RWPE2 (cell line): Measurements from ENCODE around the gene ARHGAP15.

Experiments
- ATAC-seq: fragments of 200-7000 bp; cut with Tn5 transposase; 3 replicates; pipeline ENCODE4 v1.9.1; 2021; ENCODE audit warnings: low read depth
- DNase-seq: peaks from one replicate; pipeline ENCODE4 v3.0.0-alpha.2; 2020; ENCODE audit warnings: low spot score
- H3K27ac ChIP-seq: fragments of 450-650 bp; 2 replicates; pipeline ENCODE4 v1.5.1; 2017; ENCODE audit warnings: mild to moderate bottlenecking; ENCODE audit not compliant: poor library complexity, severe bottlenecking
- H3K27me3 ChIP-seq: fragments of 250-450 bp; sonication (Bioruptor Pico); 2 replicates; pipeline ENCODE4 v1.5.1; 2021; ENCODE audit warnings: mild to moderate bottlenecking, moderate library complexity; ENCODE audit not compliant: insufficient read depth, poor library complexity, severe bottlenecking
- H3K36me3 ChIP-seq: fragments of 250-450 bp; sonication (Bioruptor Pico); 2 replicates; pipeline ENCODE4 v1.5.1; 2020; ENCODE audit warnings: low read depth, mild to moderate bottlenecking, moderate library complexity
- H3K4me1 ChIP-seq: fragments of 250-450 bp; sonication (Bioruptor Pico); 2 replicates; pipeline ENCODE4 v1.5.1; 2021; ENCODE audit warnings: mild to moderate bottlenecking, moderate library complexity; ENCODE audit not compliant: insufficient read depth, poor library complexity, severe bottlenecking
- H3K4me3 ChIP-seq: fragments of 250-450 bp; sonication (Bioruptor Pico); 2 replicates; pipeline ENCODE4 v1.5.1; 2021; ENCODE audit warnings: mild to moderate bottlenecking, moderate library complexity; ENCODE audit not compliant: severe bottlenecking
- H3K9me3 ChIP-seq: fragments of 250-450 bp; sonication (Bioruptor Pico); 2 replicates; pipeline ENCODE4 v1.5.1; 2021; ENCODE audit warnings: mild to moderate bottlenecking, moderate library complexity; ENCODE audit not compliant: severe bottlenecking
- TF ChIP-seq, protein P1 (sequence below): fragments of 450-650 bp; IDR thresholded peaks from one replicate; pipeline ENCODE4 v1.5.1; 2017; ENCODE audit warnings: mild to moderate bottlenecking, moderate library complexity; ENCODE audit not compliant: poor library complexity, severe bottlenecking

Gene ARHGAP15

GRCh38 chr2:143345887-143346787 is 216.9 kb downstream of the ARHGAP15 start:
- ATAC-seq (no peak), DNase-seq (no peak)
- Histone ChIP-seq H3K9me3 (no peaks in the 10 kb centered on the region), H3K27ac (no peak overlapping the region), H3K4me1 (no peaks in the 10 kb centered on the region), H3K4me3 (no peak overlapping the region), H3K36me3 (no peaks in the 10 kb centered on the region), H3K27me3 (no peaks in the 10 kb centered on the region)
- TF ChIP-seq, protein P1, sequence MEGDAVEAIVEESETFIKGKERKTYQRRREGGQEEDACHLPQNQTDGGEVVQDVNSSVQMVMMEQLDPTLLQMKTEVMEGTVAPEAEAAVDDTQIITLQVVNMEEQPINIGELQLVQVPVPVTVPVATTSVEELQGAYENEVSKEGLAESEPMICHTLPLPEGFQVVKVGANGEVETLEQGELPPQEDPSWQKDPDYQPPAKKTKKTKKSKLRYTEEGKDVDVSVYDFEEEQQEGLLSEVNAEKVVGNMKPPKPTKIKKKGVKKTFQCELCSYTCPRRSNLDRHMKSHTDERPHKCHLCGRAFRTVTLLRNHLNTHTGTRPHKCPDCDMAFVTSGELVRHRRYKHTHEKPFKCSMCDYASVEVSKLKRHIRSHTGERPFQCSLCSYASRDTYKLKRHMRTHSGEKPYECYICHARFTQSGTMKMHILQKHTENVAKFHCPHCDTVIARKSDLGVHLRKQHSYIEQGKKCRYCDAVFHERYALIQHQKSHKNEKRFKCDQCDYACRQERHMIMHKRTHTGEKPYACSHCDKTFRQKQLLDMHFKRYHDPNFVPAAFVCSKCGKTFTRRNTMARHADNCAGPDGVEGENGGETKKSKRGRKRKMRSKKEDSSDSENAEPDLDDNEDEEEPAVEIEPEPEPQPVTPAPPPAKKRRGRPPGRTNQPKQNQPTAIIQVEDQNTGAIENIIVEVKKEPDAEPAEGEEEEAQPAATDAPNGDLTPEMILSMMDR, result no peak

GRCh38 chr2:143347271-143347695 is 218.1 kb downstream of the ARHGAP15 start:
- H3K27me3 ChIP-seq, result no peaks in the 10 kb centered on the region
- no peaks in the 10 kb centered on the region for H3K9me3 ChIP-seq
- H3K4me1 ChIP-seq, result no peaks in the 10 kb centered on the region
- TF ChIP-seq, protein P1, result no peak
- no peak overlapping the region for H3K4me3 ChIP-seq
- no peak overlapping the region for H3K27ac ChIP-seq
- H3K36me3 ChIP-seq, result no peaks in the 10 kb centered on the region
- ATAC-seq (no peak), DNase-seq (no peak)

DNA sequence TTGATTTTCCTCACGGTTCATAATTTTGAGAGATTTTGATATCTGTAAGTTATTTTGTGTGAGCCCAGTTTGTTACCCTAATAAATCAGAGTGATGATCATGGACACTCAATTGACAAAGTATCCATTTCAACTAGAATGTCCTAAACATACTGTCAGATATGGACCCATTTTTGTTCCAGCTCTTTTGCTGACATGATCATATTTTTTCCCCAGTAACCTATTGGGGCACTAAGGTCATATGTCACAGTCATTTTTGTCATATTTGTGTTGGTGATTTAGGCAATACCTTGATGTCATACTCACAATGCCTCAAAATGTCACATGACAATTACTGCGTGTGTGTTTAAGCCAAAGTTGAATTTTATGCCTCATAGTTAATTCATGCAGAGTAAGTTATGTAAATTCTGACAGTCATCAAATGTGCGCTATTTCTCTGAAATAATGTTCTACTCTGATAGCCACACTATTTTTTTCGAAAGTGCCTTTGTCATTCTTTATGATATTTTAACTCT is 218.7 kb downstream of the ARHGAP15 start:
- no peaks in the 10 kb centered on the region for H3K4me1 ChIP-seq
- no peak overlapping the region for H3K4me3 ChIP-seq
- H3K27ac ChIP-seq, result no peak overlapping the region
- TF ChIP-seq, protein P1, result no peak
- ATAC-seq, result no peak
- H3K9me3 ChIP-seq, result no peaks in the 10 kb centered on the region
- H3K36me3 ChIP-seq, result no peaks in the 10 kb centered on the region
- no peaks in the 10 kb centered on the region for H3K27me3 ChIP-seq
- no peak for DNase-seq

- Histone ChIP-seq H3K27ac (no peak overlapping the region), H3K4me1 (no peaks in the 10 kb centered on the region), H3K36me3 (no peaks in the 10 kb centered on the region), H3K4me3 (no peak overlapping the region), H3K9me3 (no peaks in the 10 kb centered on the region), H3K27me3 (no peaks in the 10 kb centered on the region)
- no peak for DNase-seq
- no peak for ATAC-seq
- TF ChIP-seq, protein P1, result no peak
Observed at GRCh38 chr2:143354050-143354750, 225.0 kb downstream of the ARHGAP15 start.
